Common myeloid progenitor, CD34-positive (primary cell): ENCODE results near the gene F10.

Source experiments
- CTCF ChIA-PET: fragments of 350-600 bp; sonication (Branson Sonifier 250); formaldehyde crosslinking; loops from one replicate; lab custom pipeline; 2021; ENCODE audit warnings: antibody characterized with exemption; lab: Charles Lee
- POLR2A ChIA-PET: fragments of 350-600 bp; sonication (Branson Sonifier 250); formaldehyde crosslinking; loops from one replicate; lab custom pipeline; 2021; ENCODE audit warnings: antibody characterized with exemption; lab: Charles Lee
- DNase-seq, 3 donors: peaks; one replicate each; pipeline versions ENCODE4 v3.0.0 to v3.0.0-alpha.2; 2013
- H3K27ac ChIP-seq, 2 experiments: 1 replicate in 1 of 2; 2 replicates in 1 of 2; pipeline ENCODE4 v1.7.0; 2013; ENCODE audit warnings: inconsistent platforms in 2 of 2, low read length in 2 of 2, mild to moderate bottlenecking in 2 of 2, low read depth in 1 of 2, moderate library complexity in 1 of 2; ENCODE audit not compliant: severe bottlenecking in 2 of 2, insufficient read depth in 1 of 2, poor library complexity in 1 of 2
- H3K27me3 ChIP-seq, 5 experiments: replicated peaks in 2 of 5; 1 replicate in 3 of 5; 2 replicates in 2 of 5; pipeline versions ENCODE4 v1.6.1 to v1.7.0; 2013; ENCODE audit warnings: low read length in 4 of 5, mild to moderate bottlenecking in 2 of 5, moderate library complexity in 2 of 5, inconsistent platforms in 1 of 5; ENCODE audit not compliant: insufficient read depth in 5 of 5, control insufficient read depth in 4 of 5
- H3K36me3 ChIP-seq, 4 experiments: 1 replicate in 2 of 4; 2 replicates in 2 of 4; pipeline versions ENCODE4 v1.6.1 to v1.7.0; 2013; ENCODE audit warnings: low read length in 3 of 4, control low read depth in 1 of 4, mild to moderate bottlenecking in 1 of 4; ENCODE audit not compliant: control insufficient read depth in 4 of 4, insufficient read depth in 4 of 4
- H3K4me1 ChIP-seq, 4 experiments: 1 replicate in 3 of 4; 2 replicates in 1 of 4; pipeline versions ENCODE4 v1.6.1 to v1.7.1; 2013; ENCODE audit warnings: low read length in 3 of 4, mild to moderate bottlenecking in 3 of 4, control low read depth in 1 of 4, inconsistent platforms in 1 of 4, moderate library complexity in 1 of 4; ENCODE audit not compliant: control insufficient read depth in 4 of 4, insufficient read depth in 4 of 4; ENCODE audit errors: control extremely low read depth in 1 of 4
- H3K4me3 ChIP-seq, 7 experiments: 1 replicate in 4 of 7; 2 replicates in 3 of 7; pipeline versions ENCODE4 v1.5.1 to v1.7.0; 2013; ENCODE audit warnings: mild to moderate bottlenecking in 7 of 7, low read length in 6 of 7, moderate library complexity in 6 of 7, inconsistent platforms in 2 of 7, low read depth in 2 of 7, control low read depth in 1 of 7; ENCODE audit not compliant: insufficient read depth in 4 of 7, control insufficient read depth in 1 of 7; ENCODE audit errors: extremely low read depth in 1 of 7
- H3K9me3 ChIP-seq, 5 experiments: 1 replicate in 4 of 5; 2 replicates in 1 of 5; pipeline versions ENCODE4 v1.6.1 to v1.7.1; 2013; ENCODE audit warnings: low read length in 4 of 5, mild to moderate bottlenecking in 2 of 5, inconsistent platforms in 1 of 5, low read depth in 1 of 5, moderate library complexity in 1 of 5; ENCODE audit not compliant: control insufficient read depth in 4 of 5, insufficient read depth in 2 of 5; ENCODE audit errors: control extremely low read depth in 1 of 5
- WGBS: methylation state at CpG from one replicate; pipeline ENCODE4 v1.1.5; 2013; ENCODE audit not compliant: insufficient coverage; 5-methylcytosine and 5-hydroxymethylcytosine counted together

F10 gene

GRCh38 chr13:113091891-113092775 is 30.5 kb upstream of the F10 start:
- CTCF ChIA-PET: no interaction called here
- H3K36me3 ChIP-seq: no peaks in the 10 kb centered on the region
- 96% methylated on average over 29 of the region's 33 CpGs for WGBS

GRCh38 chr13:113092776-113093579 is 29.6 kb upstream of the F10 start:
- DNase-seq: no peak
- Histone ChIP-seq H3K4me1 (no peaks in the 10 kb centered on the region), H3K27ac (no peak overlapping the region), H3K4me3 (no peak overlapping the region), H3K27me3 (no peaks in the 10 kb centered on the region), H3K36me3 (no peaks in the 10 kb centered on the region), H3K9me3 (no peaks in the 10 kb centered on the region)
- 98% methylated on average over 23 of the region's 25 CpGs for WGBS
- POLR2A ChIA-PET: no interaction called here
- CTCF ChIA-PET: no interaction called here

More at GRCh38 chr13:113091891-113092775, 30.5 kb upstream of the F10 start:
- no peaks in the 10 kb centered on the region for H3K27me3 ChIP-seq
- H3K4me3 ChIP-seq: no peak overlapping the region
- H3K9me3 ChIP-seq: no peaks in the 10 kb centered on the region
- no peak overlapping the region for H3K27ac ChIP-seq
- POLR2A ChIA-PET: no interaction called here
- no peak for DNase-seq
- no peaks in the 10 kb centered on the region for H3K4me1 ChIP-seq

- no peak for DNase-seq
- Histone ChIP-seq H3K27ac (no peak overlapping the region), H3K36me3 (no peaks in the 10 kb centered on the region), H3K9me3 (no peaks in the 10 kb centered on the region), H3K4me3 (no peak overlapping the region), H3K4me1 (no peaks in the 10 kb centered on the region), H3K27me3 (no peaks in the 10 kb centered on the region)
- ChIA-PET CTCF (no interaction called here), POLR2A (no interaction called here)
- 92% methylated on average over 24 of the region's 29 CpGs for WGBS
These were observed 28.8 kb upstream of the F10 start for GRCh38 chr13:113093580-113094409.

- POLR2A ChIA-PET: no interaction called here
- no peaks in the 10 kb centered on the region for H3K36me3 ChIP-seq
- no peaks in the 10 kb centered on the region for H3K4me1 ChIP-seq
- CTCF ChIA-PET: no interaction called here
- no peak overlapping the region for H3K27ac ChIP-seq
- H3K4me3 ChIP-seq: no peak overlapping the region
- DNase-seq: no peak
- H3K9me3 ChIP-seq: no peaks in the 10 kb centered on the region
- 91% methylated on average over 14 of the region's 14 CpGs for WGBS
- no peaks in the 10 kb centered on the region for H3K27me3 ChIP-seq
These were observed 28.2 kb upstream of the F10 start for GRCh38 chr13:113094410-113094800.

- DNase-seq: no peak
- Histone ChIP-seq H3K4me3 (no peak overlapping the region), H3K9me3 (no peaks in the 10 kb centered on the region), H3K4me1 (no peaks in the 10 kb centered on the region), H3K27me3 (no peaks in the 10 kb centered on the region), H3K36me3 (no peaks in the 10 kb centered on the region), H3K27ac (no peak overlapping the region)
- CTCF ChIA-PET: no interaction called here
- POLR2A ChIA-PET: no interaction called here
- 88% methylated on average over 16 of the region's 25 CpGs for WGBS
These were observed 27.2 kb upstream of the F10 start for GRCh38 chr13:113095146-113096051.

- WGBS: 98% methylated on average over 57 of the region's 61 CpGs
- no peaks in the 10 kb centered on the region for H3K27me3 ChIP-seq
- H3K4me3 ChIP-seq: no peak overlapping the region
- no peak for DNase-seq
- no peak overlapping the region for H3K27ac ChIP-seq
- CTCF ChIA-PET: no interaction called here
- POLR2A ChIA-PET: no interaction called here
- no peaks in the 10 kb centered on the region for H3K9me3 ChIP-seq
- no peaks in the 10 kb centered on the region for H3K4me1 ChIP-seq
- no peaks in the 10 kb centered on the region for H3K36me3 ChIP-seq
These were observed 26.4 kb upstream of the F10 start for GRCh38 chr13:113096052-113096744.
